Epidermal melanocyte (primary cell): ENCODE measurements around the gene SMTNL1.
A peak's percentile ranks its signal among the peaks of the same experiment; 100 is the strongest.

Experiments used
- DNase-seq: peaks from one replicate; pipeline ENCODE4 v3.0.0; 2011; ENCODE audit warnings: low spot score; ENCODE audit not compliant: insufficient read length

Gene SMTNL1, protein sequence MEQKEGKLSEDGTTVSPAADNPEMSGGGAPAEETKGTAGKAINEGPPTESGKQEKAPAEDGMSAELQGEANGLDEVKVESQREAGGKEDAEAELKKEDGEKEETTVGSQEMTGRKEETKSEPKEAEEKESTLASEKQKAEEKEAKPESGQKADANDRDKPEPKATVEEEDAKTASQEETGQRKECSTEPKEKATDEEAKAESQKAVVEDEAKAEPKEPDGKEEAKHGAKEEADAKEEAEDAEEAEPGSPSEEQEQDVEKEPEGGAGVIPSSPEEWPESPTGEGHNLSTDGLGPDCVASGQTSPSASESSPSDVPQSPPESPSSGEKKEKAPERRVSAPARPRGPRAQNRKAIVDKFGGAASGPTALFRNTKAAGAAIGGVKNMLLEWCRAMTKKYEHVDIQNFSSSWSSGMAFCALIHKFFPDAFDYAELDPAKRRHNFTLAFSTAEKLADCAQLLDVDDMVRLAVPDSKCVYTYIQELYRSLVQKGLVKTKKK

DNA sequence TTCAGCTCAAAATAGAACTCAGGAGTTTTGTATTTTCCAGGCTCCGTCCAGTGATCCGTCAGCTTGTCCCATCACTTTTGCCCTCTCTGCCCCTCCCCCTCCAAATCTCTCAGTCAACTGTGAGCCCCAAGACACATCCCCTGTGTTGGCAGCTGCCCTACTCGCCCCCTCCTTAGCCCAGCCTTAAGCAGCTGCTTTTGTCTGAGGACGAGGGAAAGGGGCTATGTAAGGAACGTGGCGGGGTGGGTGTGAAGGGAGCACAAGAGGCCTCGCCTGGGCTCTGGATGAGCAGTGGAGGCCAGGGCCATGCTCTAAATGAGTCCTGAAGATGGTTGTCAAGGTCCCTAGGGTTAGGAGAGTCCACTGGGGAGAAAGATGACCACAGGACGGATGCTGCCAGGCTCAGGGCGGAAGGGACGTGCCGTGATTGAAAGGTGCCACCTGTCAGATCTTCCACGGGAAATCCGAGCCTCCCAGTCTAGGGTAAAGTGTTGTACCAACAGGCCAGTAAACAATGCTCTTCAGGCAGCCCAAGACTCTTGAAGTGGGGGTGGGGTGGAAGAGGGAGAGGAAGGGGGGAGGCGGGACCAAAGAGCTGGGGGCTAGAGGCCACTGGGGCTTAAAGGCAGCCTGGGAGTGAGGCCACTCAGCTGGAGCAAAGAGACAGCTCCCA lies at the start of gene SMTNL1:
SMTNL1 (plus strand) TSS at position 649 of the 673 bp plus-strand sequence. CDS start 5,048 bp downstream, outside the sequence.
- DNase-seq, result no peak

DNA sequence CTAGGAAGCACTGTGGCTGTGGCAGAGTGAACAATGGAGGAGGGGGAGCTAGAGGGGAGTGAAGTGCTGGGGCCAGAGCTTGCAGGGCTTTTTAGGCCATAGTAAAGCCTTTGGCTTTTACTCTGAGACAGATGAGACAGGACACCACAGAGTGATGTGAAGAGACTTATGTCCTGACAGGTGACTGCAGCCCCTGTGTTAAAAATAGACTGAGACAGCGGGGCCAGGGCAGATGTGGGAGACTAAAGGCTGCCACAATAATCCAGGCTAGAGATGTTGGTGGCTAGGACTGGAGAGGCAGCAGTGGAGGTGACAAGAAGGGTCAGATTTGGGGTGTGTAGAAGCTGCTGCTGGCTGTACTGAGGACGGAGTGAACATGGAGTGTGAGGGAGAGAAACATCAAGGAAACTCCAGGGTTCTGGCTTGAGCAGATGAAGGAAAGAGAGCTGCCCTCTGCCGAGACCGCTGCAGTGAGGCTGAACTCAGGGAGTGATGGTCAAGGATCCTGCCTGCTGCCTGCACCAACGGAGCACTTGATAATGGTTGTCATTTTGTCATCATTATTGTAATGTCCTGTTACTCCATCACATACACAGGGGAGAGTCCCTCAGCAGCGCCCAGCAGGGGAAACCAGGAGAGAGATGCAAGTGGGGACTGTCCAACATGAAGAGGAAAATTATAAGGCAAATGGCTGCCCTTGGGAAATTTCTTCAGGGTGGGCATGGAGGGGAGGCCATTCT lies 49.3 kb upstream of the SMTNL1 start:
- no peak for DNase-seq

DNA sequence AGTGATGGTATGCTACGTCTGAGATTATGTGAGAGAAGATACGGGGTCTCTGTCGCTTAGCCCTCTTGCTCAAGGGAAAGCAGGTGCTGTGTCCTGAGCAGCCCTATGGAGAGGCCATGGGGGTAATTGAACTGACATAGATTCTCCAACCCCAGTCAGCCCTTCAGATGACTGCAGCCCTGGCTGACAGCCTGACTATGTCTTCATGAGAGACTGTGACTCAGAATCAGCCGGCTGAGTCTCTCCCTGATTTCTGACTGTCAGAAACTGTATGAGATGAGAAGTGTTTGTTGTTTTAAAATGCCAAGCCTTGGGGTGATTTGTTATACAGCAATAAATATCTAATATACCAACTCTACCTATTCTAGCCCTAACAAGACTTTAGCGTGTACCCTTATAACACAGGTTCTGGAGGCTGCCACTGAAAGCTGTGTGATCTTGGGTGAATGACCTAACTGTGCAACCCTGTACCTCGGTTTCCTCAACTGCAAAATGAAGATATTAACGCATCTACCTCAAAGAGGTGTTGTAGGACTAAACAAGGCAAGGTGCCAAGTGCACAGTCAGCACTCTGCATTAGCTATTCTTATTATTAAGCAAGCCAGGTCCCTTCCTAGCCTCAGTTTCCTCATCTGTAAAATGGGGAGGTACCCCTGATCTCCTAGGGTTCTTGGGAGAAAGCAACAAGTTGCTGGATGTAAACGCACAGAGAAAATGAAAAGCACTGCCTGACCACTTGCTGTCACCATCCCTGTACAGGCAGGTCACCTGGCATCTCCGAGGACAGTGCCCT lies 46.7 kb upstream of the SMTNL1 start:
- DNase-seq, result no peak

DNA sequence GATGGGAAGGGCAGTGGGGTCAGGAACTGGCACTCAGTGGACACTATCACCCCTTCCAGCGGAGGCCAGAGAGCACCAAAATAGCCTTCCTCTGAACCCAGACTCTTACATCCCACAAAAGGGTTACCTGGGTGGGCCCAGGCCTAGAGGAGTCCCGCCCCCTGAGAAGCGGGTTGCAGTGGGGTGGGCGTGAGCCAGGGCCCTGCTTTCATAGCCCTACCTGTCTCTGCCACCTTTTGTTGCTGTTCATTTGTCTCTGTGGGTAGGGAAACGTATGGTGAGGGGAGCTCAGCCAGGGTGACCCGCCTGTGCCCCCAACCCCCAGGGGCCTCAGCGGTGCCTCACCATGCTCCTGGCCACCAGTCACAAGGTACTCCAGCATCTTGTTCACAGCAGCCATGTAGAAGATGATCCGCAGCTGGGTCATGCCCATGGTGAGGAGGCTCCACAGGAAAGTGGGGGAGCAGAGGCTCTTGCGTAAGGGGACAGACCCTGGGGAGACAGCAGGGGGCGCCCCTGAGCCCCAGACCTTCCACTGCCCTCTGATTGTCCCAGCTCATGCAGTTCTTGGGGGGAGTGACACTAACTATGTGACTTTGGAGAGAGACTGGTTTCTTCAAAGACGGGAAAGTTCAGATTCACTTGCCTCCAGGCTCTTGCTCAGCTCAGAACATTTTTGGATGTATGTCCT lies 45.9 kb upstream of the SMTNL1 start:
- no peak for DNase-seq

DNA sequence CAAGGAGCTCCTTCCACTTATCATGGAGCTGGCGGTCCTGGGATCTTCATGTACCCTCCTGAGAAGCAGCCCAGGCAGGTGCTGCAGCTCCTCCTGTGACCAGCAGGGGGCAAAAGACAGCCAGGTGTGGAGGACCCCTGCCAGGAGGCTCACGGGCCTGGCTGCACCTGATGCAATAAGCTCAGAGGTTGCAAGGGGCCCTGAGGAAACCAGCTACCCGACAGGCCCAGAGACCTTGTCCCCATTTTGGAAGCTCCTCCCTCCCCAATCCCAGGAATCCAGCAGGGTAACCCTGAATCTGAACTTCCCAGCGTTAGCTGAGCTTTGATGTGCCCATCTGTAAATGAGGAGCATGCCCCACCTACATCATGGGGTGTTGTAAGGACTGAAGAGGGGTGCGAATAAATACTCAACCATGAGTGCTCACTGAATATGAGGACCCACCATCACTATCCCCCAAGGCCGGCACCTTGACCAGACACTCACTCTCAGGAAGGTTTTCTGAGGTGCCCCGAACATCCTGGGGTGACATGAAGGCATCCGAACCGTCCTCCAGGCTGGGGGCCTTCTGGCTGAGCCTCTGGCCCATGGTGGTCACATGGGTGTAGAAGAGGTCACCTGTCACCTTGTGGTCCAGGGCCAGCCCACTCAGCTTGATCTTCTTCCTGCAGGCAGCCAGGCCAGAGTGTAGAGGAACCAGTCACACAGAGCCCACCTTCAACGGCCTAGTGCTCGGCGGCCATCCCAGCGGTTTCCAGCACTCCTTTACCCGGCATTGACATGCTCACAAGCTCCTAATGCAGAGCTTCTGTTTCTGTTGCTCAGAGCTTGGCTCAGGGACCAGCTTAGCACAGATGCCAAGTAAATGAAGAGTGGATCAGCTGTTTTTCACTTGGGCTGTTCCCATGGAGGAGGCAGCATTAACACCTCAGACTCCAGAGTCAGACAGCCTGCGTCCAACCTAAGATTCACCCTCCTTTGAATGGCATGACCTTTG lies 43.6 kb upstream of the SMTNL1 start:
- no peak for DNase-seq

DNA sequence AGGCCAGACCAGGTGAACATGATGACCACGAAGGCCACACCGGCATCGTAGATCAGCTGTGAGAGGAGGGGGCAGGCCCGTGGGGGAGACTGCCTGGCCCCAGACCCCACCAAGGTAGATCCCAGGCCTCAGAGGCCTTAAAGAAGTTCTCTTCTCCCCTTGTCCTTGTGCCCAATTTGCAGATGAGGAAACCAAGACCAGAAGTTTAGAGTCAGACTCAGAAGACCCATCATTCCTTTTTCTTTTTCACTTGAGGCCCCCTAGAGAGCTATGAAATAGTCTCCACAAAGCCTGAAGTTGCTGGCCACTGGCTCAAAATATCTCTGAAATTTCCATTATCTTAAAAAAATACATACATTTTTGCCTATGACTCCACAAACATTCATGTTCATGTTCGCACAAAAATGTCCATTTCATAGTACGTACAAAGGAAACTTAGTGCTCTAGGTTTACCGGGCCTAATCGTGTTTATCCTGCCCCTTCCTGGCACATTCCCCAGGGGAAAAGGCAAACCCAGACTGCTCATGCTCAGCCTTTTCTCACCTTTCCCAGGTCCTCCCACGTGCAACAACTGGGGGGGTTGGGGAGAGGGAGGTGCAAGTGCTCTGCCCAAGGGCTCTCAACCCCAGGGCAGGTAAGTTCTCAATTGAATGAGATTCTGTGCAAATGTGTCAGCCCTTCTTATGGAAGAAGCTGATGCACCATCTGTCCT lies 41.1 kb upstream of the SMTNL1 start:
- no peak for DNase-seq

DNA sequence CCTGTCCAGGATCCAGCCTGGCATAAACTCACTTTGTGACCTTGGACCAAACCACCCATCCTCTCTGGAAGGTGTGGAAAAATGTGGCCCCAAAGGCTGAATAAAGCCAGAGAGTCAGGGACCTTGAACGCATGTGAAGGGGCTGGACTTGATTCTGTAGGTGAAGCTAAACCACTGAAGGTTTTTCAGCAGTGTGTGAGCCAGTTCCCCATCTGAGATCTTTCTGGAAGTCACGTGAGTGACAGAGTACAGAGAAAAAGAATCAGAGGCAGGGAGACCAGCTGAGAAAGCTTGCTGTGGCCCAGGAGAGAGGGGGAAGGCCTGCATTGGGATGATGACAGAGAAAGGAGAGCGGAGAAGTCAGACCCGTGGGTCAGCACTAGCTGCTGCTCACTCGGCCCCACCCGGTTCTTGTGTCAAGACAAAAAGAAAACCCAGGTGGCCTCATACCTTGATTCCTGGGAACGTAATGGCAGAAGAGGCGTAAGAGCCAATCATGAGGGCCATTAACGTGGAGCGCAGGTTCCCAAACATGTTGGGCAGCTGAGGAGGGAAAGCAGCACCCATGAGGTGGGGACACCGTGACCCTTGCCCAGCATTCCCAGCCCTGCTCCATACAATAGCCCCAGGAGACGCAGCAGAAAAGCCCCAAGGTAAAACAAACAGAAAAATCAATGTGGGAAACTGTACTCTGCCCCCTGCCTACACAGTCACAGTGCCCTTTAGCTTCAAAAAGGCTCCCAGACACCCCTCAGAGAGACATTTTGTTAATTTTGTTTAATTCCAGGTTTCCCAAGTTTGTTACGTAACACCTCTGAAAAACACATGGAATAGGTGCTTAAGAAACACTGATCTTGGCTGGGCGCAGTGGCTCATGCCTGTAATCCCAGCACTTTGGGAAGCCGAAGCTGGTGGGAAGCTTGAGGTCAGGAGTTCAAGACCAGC lies 39.8 kb upstream of the SMTNL1 start:
- no peak for DNase-seq

DNA sequence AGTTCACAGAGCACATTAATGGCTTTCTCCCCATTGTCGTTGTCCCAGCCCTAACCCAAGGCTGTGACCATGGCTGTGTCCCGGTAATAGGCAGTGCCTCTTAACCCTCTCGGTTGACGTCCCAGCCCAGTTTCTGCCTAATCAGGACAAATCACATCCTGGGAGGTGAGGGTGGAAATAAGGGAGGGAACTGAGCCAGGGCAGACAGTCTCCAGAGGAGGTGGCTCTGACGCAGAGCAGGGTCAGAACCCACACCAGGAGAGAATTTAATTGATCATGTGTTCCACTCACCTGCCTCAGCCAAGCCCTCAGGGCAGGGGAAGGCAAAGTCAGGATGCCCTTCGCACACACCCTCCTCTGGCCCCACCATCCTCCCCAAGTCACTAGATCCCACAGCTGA lies 38.9 kb upstream of the SMTNL1 start:
- no peak for DNase-seq

DNA sequence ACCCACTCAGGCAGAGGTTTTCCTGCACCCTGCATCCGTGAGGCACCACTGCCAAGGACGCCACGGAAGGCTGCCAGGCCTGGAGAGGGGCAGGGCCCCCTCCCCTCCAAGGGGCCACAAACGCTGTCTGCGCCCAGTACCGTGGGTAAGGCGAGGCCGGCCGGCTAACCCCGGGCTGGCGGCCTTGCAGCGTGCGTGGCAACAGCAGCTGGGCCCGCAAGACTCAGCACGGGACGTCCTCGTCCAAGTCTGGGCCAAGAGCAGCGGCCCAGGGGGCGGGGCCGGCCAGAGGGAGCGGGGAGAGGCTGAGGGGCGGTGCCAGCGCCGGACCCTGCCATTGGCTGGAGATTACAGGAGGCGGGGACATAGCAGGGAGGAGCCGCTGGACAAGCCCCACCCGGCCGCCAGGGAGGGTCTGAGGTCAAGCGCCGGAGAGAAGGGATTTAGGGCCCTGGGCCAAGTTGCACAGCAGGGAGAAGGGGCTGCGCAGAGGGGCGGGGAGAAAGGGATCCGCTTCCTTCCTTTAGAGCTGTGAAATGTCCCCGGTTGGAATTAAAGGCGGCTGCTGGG lies 37.9 kb upstream of the SMTNL1 start:
- peak; percentile 98 for DNase-seq

DNA sequence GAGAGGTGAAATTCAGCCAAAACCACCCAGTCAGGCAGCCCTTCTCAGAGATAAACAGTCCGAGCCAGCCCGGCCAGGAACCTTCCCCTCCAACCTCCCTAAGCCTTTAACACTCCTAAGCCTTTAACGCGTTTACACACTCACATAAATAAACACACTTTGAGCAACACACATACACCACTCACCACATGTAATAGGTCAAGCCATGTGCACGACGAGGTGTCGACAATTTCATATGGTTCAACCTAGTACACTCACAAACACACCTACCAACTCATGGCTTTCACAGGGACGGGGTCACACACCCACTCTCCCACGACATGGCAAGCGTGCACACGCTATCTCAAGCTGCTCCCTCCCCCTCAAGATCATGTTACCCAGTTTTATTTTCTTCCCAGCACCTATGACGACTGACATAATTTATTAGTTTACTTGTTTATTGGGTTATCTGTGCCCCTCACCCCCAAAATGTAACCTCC lies 37.4 kb upstream of the SMTNL1 start:
- DNase-seq, result no peak

DNA sequence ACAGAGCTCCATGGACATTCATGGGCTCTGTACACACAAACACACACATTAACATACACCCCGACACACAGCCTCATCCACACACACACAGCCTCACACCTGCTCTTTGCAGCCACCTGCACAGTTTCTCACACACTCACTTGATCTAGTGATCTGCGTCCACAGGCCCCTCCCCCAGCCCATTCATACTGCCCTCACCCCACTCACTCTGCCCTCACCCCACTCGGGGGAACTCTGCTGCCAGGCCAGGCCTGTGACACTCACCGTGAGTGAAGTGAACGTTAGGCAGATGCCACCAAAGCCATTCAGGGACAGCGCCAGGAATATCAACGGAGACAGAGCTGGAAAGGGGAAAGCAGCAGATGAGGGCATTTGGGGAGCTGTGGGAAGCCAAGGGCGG lies 36.9 kb upstream of the SMTNL1 start:
- no peak for DNase-seq

DNA sequence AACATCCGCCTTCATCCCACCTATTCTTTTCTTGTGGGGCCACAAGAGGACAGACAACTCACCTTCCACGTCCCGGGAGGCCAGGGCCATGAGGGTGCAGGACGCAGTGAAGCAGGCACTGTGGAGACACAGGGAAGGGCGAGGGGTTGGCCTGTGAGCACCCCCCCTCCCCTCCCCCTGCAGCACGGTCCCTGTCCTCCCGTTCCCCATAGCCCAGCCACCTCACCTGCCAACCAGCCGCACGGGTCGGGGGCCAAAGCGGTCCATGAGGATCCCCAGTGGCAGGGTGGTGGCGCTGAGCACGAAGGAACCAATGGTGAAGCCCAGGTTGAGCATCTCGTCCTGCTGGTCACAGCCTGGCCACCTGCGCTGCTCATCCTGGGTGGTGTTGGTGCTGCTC lies 36.5 kb upstream of the SMTNL1 start:
- DNase-seq, result no peak

DNA sequence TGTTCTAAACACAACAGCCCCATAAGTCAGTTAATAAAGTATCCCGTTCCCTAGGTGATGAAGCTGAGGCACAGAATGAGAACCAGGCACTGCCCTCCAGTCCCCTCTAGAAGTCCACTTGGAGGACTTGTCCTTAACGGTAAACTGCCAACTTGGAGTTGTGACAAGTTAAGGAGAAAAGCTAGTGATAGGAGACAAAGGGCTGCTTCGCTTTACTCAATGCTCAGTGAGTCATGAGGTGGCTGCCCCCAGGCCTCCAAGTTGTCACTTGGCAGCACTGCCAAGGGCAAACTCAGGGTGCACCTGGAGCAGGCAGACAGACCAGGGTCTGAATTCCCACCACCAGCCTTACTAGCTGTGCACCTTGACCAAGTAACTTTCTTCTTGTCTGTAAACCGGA lies 35.4 kb upstream of the SMTNL1 start:
- DNase-seq, result no peak

DNA sequence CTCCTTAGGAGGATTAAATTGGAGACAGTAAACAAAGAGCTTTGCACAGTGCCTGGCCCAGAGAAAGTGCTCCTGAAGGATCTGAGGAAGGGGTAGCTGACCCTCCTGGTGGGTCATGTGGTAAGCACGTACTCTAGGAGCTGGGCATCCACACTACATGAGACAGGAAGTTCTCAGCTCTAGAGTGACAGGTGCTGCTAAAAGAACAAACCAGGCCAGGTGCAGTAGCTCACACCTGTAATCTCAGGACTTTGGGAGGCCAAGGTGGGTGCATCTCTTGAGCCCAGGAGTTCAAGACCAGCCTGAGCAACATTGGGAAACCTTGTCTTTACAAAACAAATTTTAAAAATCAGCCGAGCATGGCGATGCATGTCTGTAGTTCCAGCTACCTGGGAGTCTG lies 35.0 kb upstream of the SMTNL1 start:
- DNase-seq, result no peak

DNA sequence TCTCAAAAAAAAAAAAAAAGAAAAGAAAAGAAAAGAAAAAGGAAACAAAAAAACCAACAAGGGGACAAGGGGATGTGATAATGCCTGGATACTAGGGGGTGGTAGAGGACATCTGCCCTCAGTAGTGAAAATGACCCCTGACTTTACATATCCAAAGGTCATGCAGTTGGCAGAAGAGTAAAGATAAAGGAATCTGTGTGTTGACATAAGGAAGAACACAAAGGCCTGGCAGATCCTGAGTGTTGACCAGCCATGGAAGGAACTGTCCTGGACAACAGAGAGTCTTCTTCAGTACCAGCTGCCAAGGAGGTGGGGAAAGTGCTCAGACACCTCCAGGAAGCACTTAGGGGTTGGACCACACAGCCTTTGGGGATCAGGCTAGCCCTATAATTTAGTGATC lies 34.5 kb upstream of the SMTNL1 start:
- no peak for DNase-seq

DNA sequence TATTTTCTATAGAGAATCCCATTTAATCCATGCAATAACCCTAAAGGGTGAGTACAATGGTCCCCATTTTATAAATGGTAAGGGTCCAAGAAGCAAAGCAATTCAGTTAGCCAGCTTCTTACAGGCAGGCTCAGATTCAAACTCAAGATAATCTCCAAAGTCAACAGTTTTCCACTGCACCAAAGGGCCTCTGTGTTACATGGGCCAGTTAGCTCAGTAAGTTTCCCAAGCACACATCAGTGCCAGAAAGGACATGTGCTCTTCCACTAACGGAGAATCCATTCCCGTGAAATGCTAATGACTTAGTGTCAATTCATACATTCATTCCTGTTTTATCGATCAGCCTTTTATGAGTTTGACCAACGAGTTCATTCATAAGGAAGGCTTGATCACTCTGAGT lies 32.9 kb upstream of the SMTNL1 start:
- no peak for DNase-seq

DNA sequence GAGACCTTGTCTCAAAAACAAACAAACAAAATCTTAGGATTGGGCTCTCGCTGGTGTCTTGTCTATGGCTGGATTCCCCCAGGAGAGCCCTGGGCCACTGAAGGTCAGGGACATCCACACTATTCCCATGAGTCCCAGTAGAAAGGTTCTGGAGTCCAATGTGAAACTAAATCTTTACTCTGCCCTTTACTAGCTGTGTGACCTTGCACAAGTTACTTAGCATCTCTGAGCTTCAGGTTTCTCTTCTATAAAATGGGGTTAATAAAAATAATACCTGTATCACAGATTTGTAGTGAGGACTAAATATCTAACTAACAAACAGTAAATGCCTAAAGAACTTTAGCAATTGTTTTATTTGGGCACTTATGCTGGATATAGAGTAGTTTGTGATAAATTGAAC lies 30.9 kb upstream of the SMTNL1 start:
- DNase-seq, result no peak
